Measurements from ENCODE around the gene BNIP5.

GRCh38 chr6:36376742-36377141 lies 40.1 kb upstream of the BNIP5 start:
- TF ChIP-seq CTCF (IDR thresholded peaks at IDR 0.05), result no peak
- no peak for TF ChIP-seq ZNF671 (CRISPR knock-in tag; IDR thresholded peaks at IDR 0.05)
- TF ChIP-seq, protein P1, sequence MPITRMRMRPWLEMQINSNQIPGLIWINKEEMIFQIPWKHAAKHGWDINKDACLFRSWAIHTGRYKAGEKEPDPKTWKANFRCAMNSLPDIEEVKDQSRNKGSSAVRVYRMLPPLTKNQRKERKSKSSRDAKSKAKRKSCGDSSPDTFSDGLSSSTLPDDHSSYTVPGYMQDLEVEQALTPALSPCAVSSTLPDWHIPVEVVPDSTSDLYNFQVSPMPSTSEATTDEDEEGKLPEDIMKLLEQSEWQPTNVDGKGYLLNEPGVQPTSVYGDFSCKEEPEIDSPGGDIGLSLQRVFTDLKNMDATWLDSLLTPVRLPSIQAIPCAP (CRISPR knock-in tag; IDR thresholded peaks at IDR 0.05), result no peak
- TF ChIP-seq SMAD4 (CRISPR knock-in tag; IDR thresholded peaks at IDR 0.05), result no peak
- TF ChIP-seq SP1 (CRISPR knock-in tag; conservative IDR thresholded peaks at IDR 0.05), result no peak
- TF ChIP-seq, protein P2, sequence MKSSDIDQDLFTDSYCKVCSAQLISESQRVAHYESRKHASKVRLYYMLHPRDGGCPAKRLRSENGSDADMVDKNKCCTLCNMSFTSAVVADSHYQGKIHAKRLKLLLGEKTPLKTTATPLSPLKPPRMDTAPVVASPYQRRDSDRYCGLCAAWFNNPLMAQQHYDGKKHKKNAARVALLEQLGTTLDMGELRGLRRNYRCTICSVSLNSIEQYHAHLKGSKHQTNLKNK (CRISPR knock-in tag; IDR thresholded peaks at IDR 0.05), result no peak
- TF ChIP-seq ATF1 (CRISPR knock-in tag; IDR thresholded peaks at IDR 0.05), result no peak
- TF ChIP-seq TEAD1 (CRISPR knock-in tag; IDR thresholded peaks at IDR 0.05), result no peak
